Measurements from ENCODE around the gene ADCY9. TPM values are rescaled to one million over a fixed set of nuclear protein-coding genes. Genes with fewer than 3 reads are reported as not detected.

The ADCY9 gene
- total and polyA plus RNA-seq, 12 donors, result 2.3 to 37.6 (median 17.8) TPM

DNA sequence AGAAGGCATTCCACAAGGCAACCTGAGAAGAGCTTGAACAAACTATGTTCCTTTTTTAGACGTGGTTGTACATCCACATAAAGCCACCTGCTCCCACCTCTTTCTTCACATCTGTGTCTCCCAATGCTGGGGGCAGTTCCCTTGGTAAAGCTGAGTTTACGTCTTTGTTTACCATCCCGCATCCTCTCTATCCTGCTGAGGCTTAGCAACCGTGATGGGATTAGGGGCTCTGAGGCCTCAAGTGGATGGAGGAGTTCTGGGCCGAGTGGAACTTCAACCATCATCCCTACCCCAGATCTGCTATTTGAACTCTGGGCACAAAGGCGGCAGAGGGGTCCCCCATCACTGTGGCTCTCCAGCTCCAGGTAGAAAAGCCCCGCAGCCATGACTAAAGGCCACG lies 141.5 kb downstream of the ADCY9 start:
- Histone ChIP-seq H3K27me3 (no peaks in the 10 kb centered on the region), H3K36me3 (replicated peaks in 1 of 2) (no peaks in the 10 kb centered on the region), H3K9me3 (replicated peaks in 1 of 3) (no peaks in the 10 kb centered on the region), H3K27ac (no peak overlapping the region), H3K4me3 (no peak overlapping the region), H3K4me1 (replicated peaks in 1 of 2) (no peaks in the 10 kb centered on the region)
- no peak for TF ChIP-seq POLR2A (IDR thresholded peaks at IDR 0.05)
- TF ChIP-seq, protein P1, sequence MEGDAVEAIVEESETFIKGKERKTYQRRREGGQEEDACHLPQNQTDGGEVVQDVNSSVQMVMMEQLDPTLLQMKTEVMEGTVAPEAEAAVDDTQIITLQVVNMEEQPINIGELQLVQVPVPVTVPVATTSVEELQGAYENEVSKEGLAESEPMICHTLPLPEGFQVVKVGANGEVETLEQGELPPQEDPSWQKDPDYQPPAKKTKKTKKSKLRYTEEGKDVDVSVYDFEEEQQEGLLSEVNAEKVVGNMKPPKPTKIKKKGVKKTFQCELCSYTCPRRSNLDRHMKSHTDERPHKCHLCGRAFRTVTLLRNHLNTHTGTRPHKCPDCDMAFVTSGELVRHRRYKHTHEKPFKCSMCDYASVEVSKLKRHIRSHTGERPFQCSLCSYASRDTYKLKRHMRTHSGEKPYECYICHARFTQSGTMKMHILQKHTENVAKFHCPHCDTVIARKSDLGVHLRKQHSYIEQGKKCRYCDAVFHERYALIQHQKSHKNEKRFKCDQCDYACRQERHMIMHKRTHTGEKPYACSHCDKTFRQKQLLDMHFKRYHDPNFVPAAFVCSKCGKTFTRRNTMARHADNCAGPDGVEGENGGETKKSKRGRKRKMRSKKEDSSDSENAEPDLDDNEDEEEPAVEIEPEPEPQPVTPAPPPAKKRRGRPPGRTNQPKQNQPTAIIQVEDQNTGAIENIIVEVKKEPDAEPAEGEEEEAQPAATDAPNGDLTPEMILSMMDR (IDR thresholded peaks at IDR 0.05), result no peak
- intact Hi-C loops (cut with DNase I), result no loop called here
- 89 to 95% (median 91%) methylated on average over 8 of the region's 8 CpGs for WGBS, 4 donors
- no peak for DNase-seq

- Histone ChIP-seq H3K4me1 (replicated peaks in 1 of 2) (no peaks in the 10 kb centered on the region), H3K27ac (no peak overlapping the region), H3K9me3 (replicated peaks in 1 of 3) (no peaks in the 10 kb centered on the region), H3K36me3 (replicated peaks in 1 of 2) (no peaks in the 10 kb centered on the region), H3K27me3 (no peaks in the 10 kb centered on the region), H3K4me3 (no peak overlapping the region)
- intact Hi-C loops (cut with DNase I), result no loop called here
- no peak for TF ChIP-seq POLR2A (IDR thresholded peaks at IDR 0.05)
- TF ChIP-seq, protein P1 (IDR thresholded peaks at IDR 0.05), result no peak
- DNase-seq, result no peak
- WGBS, 4 donors, result 89 to 96% (median 93%) methylated on average over 1 to 8 of the region's 8 CpGs
These were observed 144.5 kb downstream of the ADCY9 start for GRCh38 chr16:3971706-3972105.

DNA sequence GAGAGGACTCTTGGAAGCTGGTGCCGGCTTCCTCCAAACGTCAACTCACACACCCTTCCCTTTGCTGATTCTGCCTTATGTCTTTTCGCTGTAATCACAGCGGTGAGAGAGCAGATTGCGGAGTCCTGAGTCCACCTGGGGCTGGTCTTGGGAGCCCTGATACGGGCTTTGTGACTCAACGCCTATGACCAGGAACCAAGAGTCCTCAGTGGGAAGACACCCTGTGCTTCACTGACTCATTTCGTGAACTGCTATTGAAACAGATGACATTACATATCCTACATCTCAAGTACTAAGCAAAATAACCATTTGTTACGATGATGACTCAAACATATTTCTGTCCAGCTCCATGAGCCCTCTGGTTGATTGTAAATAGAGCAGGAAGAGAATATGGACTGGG lies 145.0 kb downstream of the ADCY9 start:
- Histone ChIP-seq H3K4me3 (no peak overlapping the region), H3K4me1 (replicated peaks in 1 of 2) (no peaks in the 10 kb centered on the region), H3K9me3 (replicated peaks in 1 of 3) (no peaks in the 10 kb centered on the region), H3K36me3 (replicated peaks in 1 of 2) (no peaks in the 10 kb centered on the region), H3K27me3 (no peaks in the 10 kb centered on the region), H3K27ac (no peak overlapping the region)
- no peak for TF ChIP-seq POLR2A (IDR thresholded peaks at IDR 0.05)
- TF ChIP-seq, protein P1 (IDR thresholded peaks at IDR 0.05), result no peak
- intact Hi-C loops (cut with DNase I), result no loop called here
- no peak for DNase-seq
- WGBS, 4 donors, result 91 to 96% (median 95%) methylated on average over 4 to 9 of the region's 9 CpGs

- 88 to 95% (median 91%) methylated on average over 8 of the region's 8 CpGs for WGBS, 4 donors
- no peaks in the 10 kb centered on the region for H3K4me1 ChIP-seq (replicated peaks in 1 of 2)
- H3K36me3 ChIP-seq (replicated peaks in 1 of 2), result peaks cover 0 to 11% of the 10 kb centered on the region in 2 donors
- no peaks in the 10 kb centered on the region for H3K27me3 ChIP-seq
- H3K4me3 ChIP-seq, result no peak overlapping the region
- no peak overlapping the region for H3K27ac ChIP-seq
- TF ChIP-seq POLR2A (IDR thresholded peaks at IDR 0.05), result no peak
- TF ChIP-seq, protein P1 (IDR thresholded peaks at IDR 0.05), result no peak
- H3K9me3 ChIP-seq (replicated peaks in 1 of 3), result no peaks in the 10 kb centered on the region
- DNase-seq, result no peak
- intact Hi-C loops (cut with DNase I), result no loop called here
These were observed 147.7 kb downstream of the ADCY9 start for GRCh38 chr16:3968551-3968950.
